Ishikawa (cell line): ENCODE results near the gene DUSP22.

Experiments
- CREB1 ChIP-seq: IDR thresholded peaks from 2 replicates; pipeline ENCODE4 v1.6.1; 2012; ENCODE audit warnings: low read depth
- EGR1 ChIP-seq: IDR thresholded peaks from 2 replicates; pipeline ENCODE4 v1.6.1; 2012
- EP300 ChIP-seq: IDR thresholded peaks from 2 replicates; pipeline ENCODE4 v1.6.1; 2012; ENCODE audit warnings: borderline replicate concordance
- NFIC ChIP-seq: IDR thresholded peaks from 2 replicates; pipeline ENCODE4 v1.6.1; 2012
- RAD21 ChIP-seq: IDR thresholded peaks from 2 replicates; pipeline ENCODE4 v1.6.1; 2012; ENCODE audit warnings: low read depth
- TCF12 ChIP-seq: IDR thresholded peaks from 2 replicates; pipeline ENCODE4 v1.6.1; 2012; ENCODE audit warnings: low read depth
- TEAD4 ChIP-seq: IDR thresholded peaks from 2 replicates; pipeline ENCODE4 v1.6.1; 2012
- USF1 ChIP-seq: IDR thresholded peaks from 2 replicates; pipeline ENCODE4 v1.6.1; 2012
- YY1 ChIP-seq: IDR thresholded peaks from 2 replicates; pipeline ENCODE4 v1.6.1; 2012; ENCODE audit warnings: low read depth
- ZBTB7A ChIP-seq: IDR thresholded peaks from 2 replicates; pipeline ENCODE4 v1.6.1; 2012; ENCODE audit warnings: low read depth

- TF ChIP-seq TEAD4: no peak
- TF ChIP-seq YY1: no peak
- TF ChIP-seq USF1: no peak
- TF ChIP-seq RAD21: no peak
- no peak for TF ChIP-seq ZBTB7A
- no peak for TF ChIP-seq EGR1
- TF ChIP-seq NFIC: no peak
- TF ChIP-seq TCF12: no peak
- no peak for TF ChIP-seq EP300
- no peak for TF ChIP-seq CREB1
These were observed 40.4 kb upstream of the DUSP22 start for GRCh38 chr6:251920-252319.
